ENCODE results near the gene ZRANB1. TPM values are rescaled to one million over a fixed set of nuclear protein-coding genes. Genes with fewer than 3 reads are reported as not detected.
A peak's percentile ranks its signal among the peaks of the same experiment; 100 is the strongest.

Gene ZRANB1
- total RNA-seq, 4 donors from 2014 or later, result 51.2 to 91.1 (median 74.6) TPM

DNA sequence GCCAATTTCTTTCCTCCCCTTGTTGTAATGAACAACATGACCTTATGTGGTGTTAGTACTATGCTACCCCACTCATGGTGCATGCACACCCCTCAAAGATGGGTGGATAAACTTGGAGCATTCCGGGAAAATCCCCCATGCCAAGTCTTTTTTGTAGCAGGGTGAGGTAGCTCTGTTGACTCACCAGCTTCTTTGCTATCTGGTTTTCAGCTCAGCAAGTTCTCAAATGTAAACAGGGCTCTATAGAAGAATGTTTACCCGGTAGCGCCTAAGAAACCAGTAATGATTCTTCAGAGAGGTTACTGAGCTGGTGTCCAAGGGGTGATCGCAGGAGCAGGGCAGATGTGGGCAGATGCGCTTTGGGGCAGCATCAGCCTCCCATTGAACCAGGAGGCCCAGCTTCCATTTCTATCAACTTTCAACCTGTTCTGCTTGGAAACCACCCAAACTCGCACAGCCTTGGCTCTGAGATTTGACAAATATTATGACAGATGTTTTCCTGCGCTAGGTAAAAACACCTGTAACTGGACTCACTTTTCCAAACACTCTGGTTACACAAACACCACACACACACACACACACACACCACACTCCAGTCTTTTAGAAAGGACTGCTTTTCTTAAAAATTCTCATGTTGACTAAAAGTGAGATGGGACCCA is 87.8 kb downstream of the ZRANB1 start:
- H3K4me3 ChIP-seq, result no peak overlapping the region
- ATAC-seq, result no peak
- no peaks in the 10 kb centered on the region for H3K9me3 ChIP-seq
- intact Hi-C loops (cut with DNase I; ENCODE audit: low total_unique reads) (no loop called here), in situ Hi-C loops (cut with MboI; ENCODE audit: low sequenced_read_pairs in 4 of 4) (loop anchor here in 1 of 4 donors (25.0 kb wide), 1 partner anchor 308 kb away; no protein-coding TSS in a partner anchor)
- H3K27ac ChIP-seq, result peak overlapping the region in 2 of 4 donors; percentile 39 to 79
- no peaks in the 10 kb centered on the region for H3K36me3 ChIP-seq
- H3K27me3 ChIP-seq, result no peaks in the 10 kb centered on the region
- no peak for TF ChIP-seq POLR2A (IDR thresholded peaks at IDR 0.05)
- TF ChIP-seq, protein P1, sequence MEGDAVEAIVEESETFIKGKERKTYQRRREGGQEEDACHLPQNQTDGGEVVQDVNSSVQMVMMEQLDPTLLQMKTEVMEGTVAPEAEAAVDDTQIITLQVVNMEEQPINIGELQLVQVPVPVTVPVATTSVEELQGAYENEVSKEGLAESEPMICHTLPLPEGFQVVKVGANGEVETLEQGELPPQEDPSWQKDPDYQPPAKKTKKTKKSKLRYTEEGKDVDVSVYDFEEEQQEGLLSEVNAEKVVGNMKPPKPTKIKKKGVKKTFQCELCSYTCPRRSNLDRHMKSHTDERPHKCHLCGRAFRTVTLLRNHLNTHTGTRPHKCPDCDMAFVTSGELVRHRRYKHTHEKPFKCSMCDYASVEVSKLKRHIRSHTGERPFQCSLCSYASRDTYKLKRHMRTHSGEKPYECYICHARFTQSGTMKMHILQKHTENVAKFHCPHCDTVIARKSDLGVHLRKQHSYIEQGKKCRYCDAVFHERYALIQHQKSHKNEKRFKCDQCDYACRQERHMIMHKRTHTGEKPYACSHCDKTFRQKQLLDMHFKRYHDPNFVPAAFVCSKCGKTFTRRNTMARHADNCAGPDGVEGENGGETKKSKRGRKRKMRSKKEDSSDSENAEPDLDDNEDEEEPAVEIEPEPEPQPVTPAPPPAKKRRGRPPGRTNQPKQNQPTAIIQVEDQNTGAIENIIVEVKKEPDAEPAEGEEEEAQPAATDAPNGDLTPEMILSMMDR (IDR thresholded peaks at IDR 0.05 in 4 of 5, conservative IDR thresholded peaks at IDR 0.05 in 1 of 5), result no peak
- peaks cover 55 to 73% of the 10 kb centered on the region in 2 donors for H3K4me1 ChIP-seq
- no peak for DNase-seq

DNA sequence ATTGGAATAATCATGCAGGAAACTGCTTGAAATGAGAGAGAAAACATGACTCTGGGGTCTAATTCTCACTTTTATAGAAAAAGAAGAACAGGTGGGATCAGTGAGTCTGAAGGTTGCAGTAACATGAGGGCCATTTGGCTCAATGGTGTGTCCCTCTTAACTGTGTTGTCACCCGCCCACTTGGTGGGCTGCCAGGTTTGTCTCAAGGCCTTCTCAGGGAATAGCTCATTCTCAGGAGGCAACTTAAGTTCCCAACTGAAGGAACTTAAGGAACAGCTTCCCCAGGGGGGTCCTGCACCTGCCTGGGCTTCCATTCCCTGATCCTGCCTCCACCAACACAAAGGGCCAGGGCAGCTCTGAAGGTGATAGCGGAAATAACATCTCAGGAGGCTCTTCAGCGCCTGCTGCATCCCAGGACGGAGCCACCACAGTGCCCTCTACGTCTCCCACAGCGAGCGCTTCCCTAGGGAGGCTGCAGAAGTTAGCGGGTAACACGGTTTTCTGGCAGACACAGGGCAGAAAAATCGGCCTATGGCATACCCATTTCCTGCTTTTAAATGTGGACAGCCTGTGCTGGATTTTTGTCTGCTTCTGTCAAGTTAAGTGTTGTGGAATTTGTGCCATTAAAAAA is 88.8 kb downstream of the ZRANB1 start:
- Histone ChIP-seq H3K36me3 (no peaks in the 10 kb centered on the region), H3K4me1 (peaks cover 60 to 74% of the 10 kb centered on the region in 2 donors), H3K27me3 (no peaks in the 10 kb centered on the region), H3K9me3 (no peaks in the 10 kb centered on the region), H3K4me3 (no peak overlapping the region), H3K27ac (peak overlapping the region in 2 of 4 donors; percentile 24 to 39)
- in situ Hi-C loops (cut with MboI; ENCODE audit: low sequenced_read_pairs in 4 of 4) (loop anchor here in 1 of 4 donors (25.0 kb wide), 1 partner anchor 307 kb away; no protein-coding TSS in a partner anchor), intact Hi-C loops (cut with DNase I; ENCODE audit: low total_unique reads) (no loop called here)
- DNase-seq (peak in 1 of 2 donors; percentile 64), ATAC-seq (peak in 1 of 2 donors; percentile 23)
- TF ChIP-seq, protein P1 (IDR thresholded peaks at IDR 0.05 in 4 of 5, conservative IDR thresholded peaks at IDR 0.05 in 1 of 5), result no peak
- no peak for TF ChIP-seq POLR2A (IDR thresholded peaks at IDR 0.05)

GRCh38 chr10:125032474-125033020 is 90.6 kb downstream of the ZRANB1 start:
- TF ChIP-seq, protein P1 (IDR thresholded peaks at IDR 0.05 in 4 of 5, conservative IDR thresholded peaks at IDR 0.05 in 1 of 5), result no peak
- no peak for TF ChIP-seq POLR2A (IDR thresholded peaks at IDR 0.05)
- H3K4me3 ChIP-seq, result no peak overlapping the region
- no peak for ATAC-seq
- in situ Hi-C loops (cut with MboI; ENCODE audit: low sequenced_read_pairs in 4 of 4) (loop anchor here in 1 of 4 donors (25.0 kb wide), 1 partner anchor 305 kb away; no protein-coding TSS in a partner anchor), intact Hi-C loops (cut with DNase I; ENCODE audit: low total_unique reads) (no loop called here)
- no peak overlapping the region for H3K27ac ChIP-seq
- no peak for DNase-seq
- peaks cover 78 to 92% of the 10 kb centered on the region in 2 donors for H3K4me1 ChIP-seq
- no peaks in the 10 kb centered on the region for H3K27me3 ChIP-seq
- H3K9me3 ChIP-seq, result no peaks in the 10 kb centered on the region
- no peaks in the 10 kb centered on the region for H3K36me3 ChIP-seq

- in situ Hi-C loops (cut with MboI; ENCODE audit: low sequenced_read_pairs in 4 of 4), result loop anchor here in 1 of 4 donors (25.0 kb wide), 1 partner anchor 304 kb away; no protein-coding TSS in a partner anchor
- H3K27ac ChIP-seq, result no peak overlapping the region
- no peaks in the 10 kb centered on the region for H3K27me3 ChIP-seq
- H3K4me1 ChIP-seq, result peaks cover 78 to 92% of the 10 kb centered on the region in 2 donors
- no peak for ATAC-seq
- no peak for TF ChIP-seq POLR2A (IDR thresholded peaks at IDR 0.05)
- TF ChIP-seq, protein P1 (IDR thresholded peaks at IDR 0.05 in 4 of 5, conservative IDR thresholded peaks at IDR 0.05 in 1 of 5), result no peak
- H3K4me3 ChIP-seq, result no peak overlapping the region
- no peak for DNase-seq
- H3K9me3 ChIP-seq, result no peaks in the 10 kb centered on the region
- no peaks in the 10 kb centered on the region for H3K36me3 ChIP-seq
- intact Hi-C loops (cut with DNase I; ENCODE audit: low total_unique reads), result no loop called here
Observed at GRCh38 chr10:125033146-125033924, 91.4 kb downstream of the ZRANB1 start.
